Hepatocyte (in vitro differentiated cells): ENCODE data around the gene CARD11. TPM values are rescaled to one million over a fixed set of nuclear protein-coding genes. Genes with fewer than 3 reads are reported as not detected.

Experiments
- DNase-seq: peaks from one replicate; pipeline ENCODE4 v3.0.0-alpha.2; 2016; ENCODE audit warnings: low spot score
- H2AFZ ChIP-seq: fragments of 200-600 bp; sonication (generic); 2 replicates; pipeline ENCODE4 v1.6.0; 2016; ENCODE audit warnings: antibody characterized with exemption, mild to moderate bottlenecking
- H3K27ac ChIP-seq: fragments of 200-600 bp; sonication (generic); 2 replicates; pipeline ENCODE4 v1.5.1; 2016; ENCODE audit warnings: mild to moderate bottlenecking
- H3K27me3 ChIP-seq: fragments of 200-600 bp; sonication (generic); 2 replicates; pipeline ENCODE4 v1.6.1; 2016
- H3K36me3 ChIP-seq: fragments of 200-600 bp; sonication (generic); replicated peaks from 2 replicates; pipeline ENCODE4 v1.5.1; 2016; ENCODE audit warnings: low read depth; ENCODE audit not compliant: insufficient read depth
- H3K4me1 ChIP-seq: fragments of 200-600 bp; sonication (generic); 2 replicates; pipeline ENCODE4 v1.5.1; 2016; ENCODE audit warnings: mild to moderate bottlenecking, moderate library complexity; ENCODE audit not compliant: insufficient read depth
- H3K4me2 ChIP-seq: fragments of 200-600 bp; sonication (generic); 2 replicates; pipeline ENCODE4 v1.6.0; 2016
- H3K4me3 ChIP-seq: fragments of 200-600 bp; sonication (generic); 2 replicates; pipeline ENCODE4 v1.5.1; 2016; ENCODE audit warnings: mild to moderate bottlenecking
- H3K79me2 ChIP-seq: fragments of 200-600 bp; sonication (generic); 2 replicates; pipeline ENCODE4 v1.6.0; 2017; ENCODE audit warnings: mild to moderate bottlenecking
- H3K9me2 ChIP-seq: fragments of 200-600 bp; sonication (generic); replicated peaks from 2 replicates; pipeline ENCODE4 v1.6.0; 2017; ENCODE audit warnings: mild to moderate bottlenecking; ENCODE audit not compliant: insufficient read depth
- H3K9me3 ChIP-seq: fragments of 200-600 bp; sonication (generic); 2 replicates; pipeline ENCODE4 v1.5.1; 2016; ENCODE audit warnings: low read depth, mild to moderate bottlenecking
- H4K20me1 ChIP-seq: fragments of 200-600 bp; sonication (generic); 2 replicates; pipeline ENCODE4 v1.6.0; 2016; ENCODE audit warnings: mild to moderate bottlenecking; ENCODE audit not compliant: insufficient read depth, poor library complexity, severe bottlenecking
- EZH2 ChIP-seq: fragments of 200-600 bp; sonication (generic); IDR thresholded peaks from 2 replicates; pipeline ENCODE4 v1.6.1; 2016; ENCODE audit warnings: antibody characterized with exemption, mild to moderate bottlenecking, borderline replicate concordance
- EZH2phosphoT487 ChIP-seq: fragments of 200-600 bp; sonication (generic); IDR thresholded peaks from one replicate; pipeline ENCODE4 v1.6.1; 2018; ENCODE audit warnings: antibody characterized with exemption, mild to moderate bottlenecking, low read depth, moderate library complexity; ENCODE audit not compliant: unreplicated experiment, severe bottlenecking
- WGBS: methylation state at CpG from one replicate; pipeline ENCODE4 v1.1.6; 2016; ENCODE audit warnings: low lambda C conversion rate; ENCODE audit errors: missing lambda C conversion rate; 5-methylcytosine and 5-hydroxymethylcytosine counted together
- polyA plus RNA-seq: library from polyadenylated mRNA; unstranded; fragments of >200 nt; fragmentation: Nextera tagmentation; extraction: Ambion mirVana; gene quantifications from 2 replicates; pipeline ENCODE4 v1.2.1, GENCODE V29; 2016
- total RNA-seq: library from RNA; depleted of rRNA; stranded (reverse); fragments of >200 nt; gene quantifications from 2 replicates; pipeline ENCODE4 v1.2.3, GENCODE V29; 2014
- TF ChIP-seq, protein P1 (sequence below): fragments of 200-600 bp; sonication (generic); IDR thresholded peaks from 2 replicates; pipeline ENCODE4 v1.5.1; 2016; ENCODE audit warnings: antibody characterized with exemption, mild to moderate bottlenecking; ENCODE audit not compliant: poor library complexity

Gene CARD11
- total and polyA plus RNA-seq, 2 experiments from 2014 or later: 9.6 to 10.9 TPM

DNA sequence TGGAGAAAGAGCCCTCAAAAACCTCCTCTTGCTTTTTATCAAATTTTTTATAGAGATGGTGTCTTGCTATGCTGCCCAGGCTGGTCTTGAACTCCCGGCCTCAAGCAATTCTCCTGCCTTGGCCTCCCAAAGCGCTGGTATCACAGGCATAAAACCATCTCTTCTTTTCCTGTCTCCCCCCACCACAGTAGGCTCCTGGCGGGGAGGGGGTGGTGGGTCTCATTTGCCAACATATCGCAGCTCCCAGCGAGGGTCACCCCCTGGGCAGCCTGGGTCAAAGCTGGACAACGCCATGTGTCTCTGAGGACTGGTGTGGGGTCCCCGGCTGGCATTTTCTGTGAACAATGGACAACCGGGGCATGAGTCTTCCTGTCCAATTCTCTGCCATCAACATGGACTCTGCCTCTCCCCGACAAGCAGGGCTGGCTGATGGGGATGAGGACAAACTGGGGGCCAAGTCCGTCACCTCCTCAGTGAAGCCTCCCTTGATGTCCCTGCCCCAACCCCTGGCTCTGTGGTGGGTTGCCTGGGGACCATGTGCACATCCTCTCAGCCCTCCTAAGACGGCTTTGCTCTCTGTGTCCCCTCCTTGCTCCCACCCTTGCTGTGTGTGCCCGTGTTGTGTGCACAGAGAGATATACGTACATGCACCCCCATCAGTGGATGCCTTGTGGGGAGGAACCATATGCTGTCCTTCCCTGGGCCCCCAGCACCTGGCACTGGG, 113.2 kb downstream of the CARD11 start:
- Histone ChIP-seq H3K4me1 (no peaks in the 10 kb centered on the region), H3K79me2 (no peaks in the 10 kb centered on the region), H3K4me3 (no peak overlapping the region), H2AFZ (no peak overlapping the region), H3K36me3 (no peaks in the 10 kb centered on the region), H3K9me3 (no peaks in the 10 kb centered on the region), H3K4me2 (no peak overlapping the region), H3K27me3 (no peaks in the 10 kb centered on the region), H4K20me1 (no peaks in the 10 kb centered on the region), H3K27ac (no peak overlapping the region), H3K9me2 (no peaks in the 10 kb centered on the region)
- DNase-seq: no peak
- TF ChIP-seq, protein P1, sequence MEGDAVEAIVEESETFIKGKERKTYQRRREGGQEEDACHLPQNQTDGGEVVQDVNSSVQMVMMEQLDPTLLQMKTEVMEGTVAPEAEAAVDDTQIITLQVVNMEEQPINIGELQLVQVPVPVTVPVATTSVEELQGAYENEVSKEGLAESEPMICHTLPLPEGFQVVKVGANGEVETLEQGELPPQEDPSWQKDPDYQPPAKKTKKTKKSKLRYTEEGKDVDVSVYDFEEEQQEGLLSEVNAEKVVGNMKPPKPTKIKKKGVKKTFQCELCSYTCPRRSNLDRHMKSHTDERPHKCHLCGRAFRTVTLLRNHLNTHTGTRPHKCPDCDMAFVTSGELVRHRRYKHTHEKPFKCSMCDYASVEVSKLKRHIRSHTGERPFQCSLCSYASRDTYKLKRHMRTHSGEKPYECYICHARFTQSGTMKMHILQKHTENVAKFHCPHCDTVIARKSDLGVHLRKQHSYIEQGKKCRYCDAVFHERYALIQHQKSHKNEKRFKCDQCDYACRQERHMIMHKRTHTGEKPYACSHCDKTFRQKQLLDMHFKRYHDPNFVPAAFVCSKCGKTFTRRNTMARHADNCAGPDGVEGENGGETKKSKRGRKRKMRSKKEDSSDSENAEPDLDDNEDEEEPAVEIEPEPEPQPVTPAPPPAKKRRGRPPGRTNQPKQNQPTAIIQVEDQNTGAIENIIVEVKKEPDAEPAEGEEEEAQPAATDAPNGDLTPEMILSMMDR: no peak
- TF ChIP-seq EZH2phosphoT487 (no peak), EZH2 (no peak)
- WGBS: 96% methylated on average over 13 of the region's 13 CpGs

GRCh38 chr7:2929321-2930201, 114.1 kb downstream of the CARD11 start:
- no peaks in the 10 kb centered on the region for H4K20me1 ChIP-seq
- 86% methylated on average over 26 of the region's 26 CpGs for WGBS
- H3K9me2 ChIP-seq: no peaks in the 10 kb centered on the region
- no peak overlapping the region for H3K27ac ChIP-seq
- no peaks in the 10 kb centered on the region for H3K36me3 ChIP-seq
- H2AFZ ChIP-seq: no peak overlapping the region
- H3K4me2 ChIP-seq: no peak overlapping the region
- no peaks in the 10 kb centered on the region for H3K4me1 ChIP-seq
- H3K9me3 ChIP-seq: no peaks in the 10 kb centered on the region
- no peaks in the 10 kb centered on the region for H3K79me2 ChIP-seq
- H3K27me3 ChIP-seq: no peaks in the 10 kb centered on the region
- no peak for DNase-seq
- H3K4me3 ChIP-seq: no peak overlapping the region
- TF ChIP-seq EZH2phosphoT487: no peak
- TF ChIP-seq, protein P1: no peak
- TF ChIP-seq EZH2: no peak

- no peaks in the 10 kb centered on the region for H3K9me2 ChIP-seq
- no peaks in the 10 kb centered on the region for H3K27me3 ChIP-seq
- no peak overlapping the region for H3K27ac ChIP-seq
- H3K4me1 ChIP-seq: no peaks in the 10 kb centered on the region
- H3K79me2 ChIP-seq: no peaks in the 10 kb centered on the region
- no peaks in the 10 kb centered on the region for H3K9me3 ChIP-seq
- H2AFZ ChIP-seq: no peak overlapping the region
- DNase-seq: no peak
- 92% methylated on average over 35 of the region's 35 CpGs for WGBS
- TF ChIP-seq EZH2phosphoT487 (no peak), EZH2 (no peak)
- TF ChIP-seq, protein P1: no peak
- no peak overlapping the region for H3K4me2 ChIP-seq
- H3K4me3 ChIP-seq: no peak overlapping the region
- H3K36me3 ChIP-seq: no peaks in the 10 kb centered on the region
- H4K20me1 ChIP-seq: no peaks in the 10 kb centered on the region
These were observed 114.9 kb downstream of the CARD11 start for GRCh38 chr7:2928613-2929311.
